Caco-2 (cell line): ENCODE measurements around the gene SPAG17. TPM values are rescaled to one million over a fixed set of nuclear protein-coding genes. Genes with fewer than 3 reads are reported as not detected.

Experiments
- BruUV-seq: library from RNA; stranded (reverse); fragments of 400-500 nt; replicated peaks from 2 replicates; lab custom pipeline; 2021; lab: Mats Ljungman, UMichigan
- CTCF ChIA-PET: fragments of 300-600 bp; sonication (Branson Sonifier 250); formaldehyde crosslinking; loops from one replicate; lab custom pipeline; 2022; ENCODE audit warnings: antibody characterized with exemption; lab: Charles Lee
- POLR2A ChIA-PET: fragments of 300-600 bp; sonication (Branson Sonifier 250); formaldehyde crosslinking; loops from one replicate; lab custom pipeline; 2022; ENCODE audit warnings: antibody characterized with exemption; lab: Charles Lee
- DNase-seq, 2 experiments: peaks; one replicate each; pipeline versions ENCODE4 v3.0.0 to v3.0.0-alpha.2; 2020 to 2022
- H3K27me3 ChIP-seq: replicated peaks from 2 replicates; pipeline ENCODE4 v1.6.0; 2011; ENCODE audit warnings: low read length; ENCODE audit not compliant: control insufficient read depth, insufficient read depth
- H3K36me3 ChIP-seq: 2 replicates; pipeline ENCODE4 v1.5.1; 2011; ENCODE audit warnings: low read length; ENCODE audit not compliant: control insufficient read depth, insufficient read depth
- H3K4me1 ChIP-seq: fragments of 250-450 bp; sonication (Bioruptor Pico); 2 replicates; pipeline ENCODE4 v1.5.1; 2020; ENCODE audit warnings: mild to moderate bottlenecking
- H3K4me3 ChIP-seq: 2 replicates; pipeline ENCODE4 v1.5.1; 2011; ENCODE audit warnings: low read depth, mild to moderate bottlenecking, control low read depth, low read length
- H3K9me3 ChIP-seq: fragments of 250-450 bp; sonication (Bioruptor Pico); 2 replicates; pipeline ENCODE4 v1.5.1; 2020; ENCODE audit warnings: mild to moderate bottlenecking, moderate library complexity
- H3K27ac Mint-ChIP-seq: one replicate; pipeline ENCODE4 v1.8.0; 2022; ENCODE audit warnings: mixed read lengths; ENCODE audit not compliant: unreplicated experiment
- H3K27me3 Mint-ChIP-seq: one replicate; pipeline ENCODE4 v1.8.0; 2022; ENCODE audit warnings: mixed read lengths; ENCODE audit not compliant: insufficient read depth, unreplicated experiment
- H3K36me3 Mint-ChIP-seq: one replicate; pipeline ENCODE4 v1.8.0; 2022; ENCODE audit warnings: mild to moderate bottlenecking, mixed read lengths; ENCODE audit not compliant: insufficient read depth, unreplicated experiment
- H3K4me1 Mint-ChIP-seq: one replicate; pipeline ENCODE4 v1.8.0; 2022; ENCODE audit warnings: low read depth, mixed read lengths; ENCODE audit not compliant: unreplicated experiment
- H3K4me3 Mint-ChIP-seq: one replicate; pipeline ENCODE4 v1.8.0; 2022; ENCODE audit warnings: mild to moderate bottlenecking, moderate library complexity, mixed read lengths; ENCODE audit not compliant: unreplicated experiment
- H3K9me3 Mint-ChIP-seq: one replicate; pipeline ENCODE4 v1.8.0; 2022; ENCODE audit warnings: mixed read lengths; ENCODE audit not compliant: unreplicated experiment
- CTCF ChIP-seq, 2 experiments: fragments of 200-600 bp in 1 of 2; IDR thresholded peaks; 1 replicate in 1 of 2; 2 replicates in 1 of 2; pipeline versions ENCODE4 v1.5.1 to v1.8.0; 2011 to 2022; ENCODE audit warnings: antibody characterized with exemption in 1 of 2, control low read depth in 1 of 2, inconsistent platforms in 1 of 2, low read depth in 1 of 2, low read length in 1 of 2, mild to moderate bottlenecking in 1 of 2, moderate library complexity in 1 of 2; ENCODE audit not compliant: insufficient read depth in 1 of 2, severe bottlenecking in 1 of 2, unreplicated experiment in 1 of 2
- intact Hi-C: fragments of 100-400 bp; cut with micrococcal nuclease; formaldehyde crosslinking; loops from one replicate; pipeline ENCODE4 v1.10.0; 2022; ENCODE audit not compliant: unreplicated experiment
- total RNA-seq: library from RNA; stranded (reverse); gene quantifications from 2 replicates; pipeline ENCODE4 v1.2.3, GENCODE V29; 2022

SPAG17 gene
- total RNA-seq, 1 experiment from 2014 or later: not detected

- Mint-ChIP-seq H3K36me3 (peaks cover 23% of the 10 kb centered on the region), H3K9me3 (no peaks in the 10 kb centered on the region), H3K27ac (no peak overlapping the region), H3K4me1 (peaks cover 9% of the 10 kb centered on the region), H3K4me3 (no peak overlapping the region), H3K27me3 (no peaks in the 10 kb centered on the region)
- Histone ChIP-seq H3K27me3 (no peaks in the 10 kb centered on the region), H3K4me1 (no peaks in the 10 kb centered on the region), H3K9me3 (no peaks in the 10 kb centered on the region), H3K36me3 (no peaks in the 10 kb centered on the region), H3K4me3 (no peak overlapping the region)
- no TSS peak for BruUV-seq
- ChIA-PET POLR2A (no interaction called here), CTCF (no interaction called here)
- no peak for DNase-seq
- intact Hi-C loops: no loop called here
- TF ChIP-seq CTCF (IDR thresholded peaks at IDR 0.05; ENCODE audit: insufficient read depth in 1 of 2, low read depth in 1 of 2, low read length in 1 of 2, severe bottlenecking in 1 of 2, unreplicated experiment in 1 of 2): no peak
Observed at GRCh38 chr1:117952386-117952785, 232.6 kb downstream of the SPAG17 start.

- TF ChIP-seq CTCF (IDR thresholded peaks at IDR 0.05; ENCODE audit: insufficient read depth in 1 of 2, low read depth in 1 of 2, low read length in 1 of 2, severe bottlenecking in 1 of 2, unreplicated experiment in 1 of 2): no peak
- H3K4me3 ChIP-seq: no peak overlapping the region
- no peaks in the 10 kb centered on the region for H3K27me3 Mint-ChIP-seq
- H3K36me3 ChIP-seq: no peaks in the 10 kb centered on the region
- intact Hi-C loops: no loop called here
- no peak overlapping the region for H3K4me3 Mint-ChIP-seq
- no TSS peak for BruUV-seq
- peaks cover 7% of the 10 kb centered on the region for H3K4me1 Mint-ChIP-seq
- ChIA-PET CTCF (no interaction called here), POLR2A (no interaction called here)
- no peaks in the 10 kb centered on the region for H3K27me3 ChIP-seq
- peaks cover 44% of the 10 kb centered on the region for H3K36me3 Mint-ChIP-seq
- no peaks in the 10 kb centered on the region for H3K9me3 ChIP-seq
- no peak for DNase-seq
- no peaks in the 10 kb centered on the region for H3K4me1 ChIP-seq
- H3K9me3 Mint-ChIP-seq: no peaks in the 10 kb centered on the region
- H3K27ac Mint-ChIP-seq: no peak overlapping the region
Observed at GRCh38 chr1:117942293-117942692, 242.7 kb downstream of the SPAG17 start.

GRCh38 chr1:117933769-117934168 is 251.3 kb downstream of the SPAG17 start:
- no peak for DNase-seq
- Histone ChIP-seq H3K4me3 (no peak overlapping the region), H3K4me1 (0 out of 2 replicates have a peak, but pooled peaks cover 4% of the 10 kb centered on the region), H3K36me3 (no peaks in the 10 kb centered on the region), H3K9me3 (no peaks in the 10 kb centered on the region), H3K27me3 (no peaks in the 10 kb centered on the region)
- Mint-ChIP-seq H3K4me3 (no peak overlapping the region), H3K4me1 (peaks cover 10% of the 10 kb centered on the region), H3K9me3 (no peaks in the 10 kb centered on the region), H3K27me3 (no peaks in the 10 kb centered on the region), H3K27ac (no peak overlapping the region), H3K36me3 (peaks cover 10% of the 10 kb centered on the region)
- no TSS peak for BruUV-seq
- intact Hi-C loops: no loop called here
- POLR2A ChIA-PET: no interaction called here
- no peak for TF ChIP-seq CTCF (IDR thresholded peaks at IDR 0.05; ENCODE audit: insufficient read depth in 1 of 2, low read depth in 1 of 2, low read length in 1 of 2, severe bottlenecking in 1 of 2, unreplicated experiment in 1 of 2)
- CTCF ChIA-PET: no interaction called here
